Uterus (tissue), 4 donors: Measurements from ENCODE around the gene ACSS1. TPM values are rescaled to one million over a fixed set of nuclear protein-coding genes. Genes with fewer than 3 reads are reported as not detected.

Experiments
- DNase-seq, 2 donors: peaks; one replicate each; pipeline ENCODE4 v3.0.0-alpha.2; 2019 to 2020
- H3K27ac ChIP-seq, 2 donors: fragments of 200-600 bp; sonication (generic); 1 replicate in 1 of 2; 2 replicates in 1 of 2; pipeline ENCODE4 v1.5.1; 2016 to 2018
- H3K27me3 ChIP-seq, 2 donors: fragments of 200-600 bp; sonication (generic); one replicate each; pipeline ENCODE4 v1.5.1; 2018 to 2019; ENCODE audit warnings: control low read depth in 1 of 2
- H3K36me3 ChIP-seq, 2 donors: fragments of 200-600 bp; sonication (generic); one replicate each; pipeline ENCODE4 v1.5.1; 2019; ENCODE audit warnings: control low read depth in 1 of 2
- H3K4me1 ChIP-seq, 2 donors: fragments of 200-600 bp; sonication (generic); one replicate each; pipeline ENCODE4 v1.5.1; 2018 to 2019; ENCODE audit warnings: control low read depth in 1 of 2
- H3K4me3 ChIP-seq, 2 donors: fragments of 200-600 bp; sonication (generic); 1 replicate in 1 of 2; 2 replicates in 1 of 2; pipeline ENCODE4 v1.5.1; 2018 to 2019; ENCODE audit warnings: mild to moderate bottlenecking in 1 of 2
- H3K9me3 ChIP-seq, 2 donors: fragments of 200-600 bp; sonication (generic); one replicate each; pipeline ENCODE4 v1.5.1; 2019; ENCODE audit warnings: control low read depth in 1 of 2
- CTCF ChIP-seq, 4 experiments: fragments of 200-600 bp in 2 of 4; fragments of 450-650 bp in 2 of 4; sonication (generic) in 2 of 4; IDR thresholded peaks; one replicate each; pipeline ENCODE4 v1.5.1; 2016 to 2019; ENCODE audit warnings: antibody characterized with exemption in 4 of 4, mild to moderate bottlenecking in 2 of 4, moderate library complexity in 1 of 4
- POLR2A ChIP-seq, 2 donors: fragments of 450-650 bp; IDR thresholded peaks; one replicate each; pipeline ENCODE4 v1.6.1; 2016; ENCODE audit warnings: antibody characterized with exemption in 2 of 2, mild to moderate bottlenecking in 1 of 2, moderate library complexity in 1 of 2
- intact Hi-C: fragments of 100-400 bp; cut with DNase I; formaldehyde crosslinking; loops from one replicate; pipeline ENCODE4 v1.15.1; 2023; ENCODE audit warnings: low total_unique reads
- total RNA-seq, 4 donors: library from RNA; depleted of rRNA in 3 of 4; stranded (reverse); fragments of >200 nt in 3 of 4; gene quantifications; one replicate each; pipeline versions ENCODE4 v1.1.0 to v1.2.4, GENCODE V29; 2014 to 2023
- donor health status: DM: yes; HTN: yes; CAD: no.

Gene ACSS1
- total RNA-seq, 4 donors from 2014 or later, result 11.8 to 35.1 (median 23.1) TPM

GRCh38 chr20:24963672-24964505, 94.0 kb downstream of the ACSS1 start:
- no peaks in the 10 kb centered on the region for H3K4me1 ChIP-seq
- H3K36me3 ChIP-seq, result no peaks in the 10 kb centered on the region
- no peak for DNase-seq
- intact Hi-C loops, result no loop called here
- no peak for TF ChIP-seq CTCF (IDR thresholded peaks at IDR 0.05)
- TF ChIP-seq POLR2A (IDR thresholded peaks at IDR 0.05), result no peak
- H3K4me3 ChIP-seq, result no peak overlapping the region
- no peak overlapping the region for H3K27ac ChIP-seq
- no peaks in the 10 kb centered on the region for H3K27me3 ChIP-seq
- no peaks in the 10 kb centered on the region for H3K9me3 ChIP-seq

GRCh38 chr20:24962510-24962909, 95.4 kb downstream of the ACSS1 start:
- no peak for DNase-seq
- no peaks in the 10 kb centered on the region for H3K9me3 ChIP-seq
- intact Hi-C loops, result no loop called here
- H3K27ac ChIP-seq, result no peak overlapping the region
- H3K36me3 ChIP-seq, result no peaks in the 10 kb centered on the region
- TF ChIP-seq CTCF (IDR thresholded peaks at IDR 0.05) (no peak), POLR2A (IDR thresholded peaks at IDR 0.05) (no peak)
- H3K4me1 ChIP-seq, result no peaks in the 10 kb centered on the region
- no peak overlapping the region for H3K4me3 ChIP-seq
- H3K27me3 ChIP-seq, result no peaks in the 10 kb centered on the region

GRCh38 chr20:24962182-24962492, 95.8 kb downstream of the ACSS1 start:
- no peak for DNase-seq
- intact Hi-C loops, result no loop called here
- no peak overlapping the region for H3K27ac ChIP-seq
- H3K27me3 ChIP-seq, result no peaks in the 10 kb centered on the region
- no peaks in the 10 kb centered on the region for H3K36me3 ChIP-seq
- TF ChIP-seq CTCF (IDR thresholded peaks at IDR 0.05), result no peak
- no peak for TF ChIP-seq POLR2A (IDR thresholded peaks at IDR 0.05)
- H3K4me3 ChIP-seq, result no peak overlapping the region
- H3K4me1 ChIP-seq, result no peaks in the 10 kb centered on the region
- no peaks in the 10 kb centered on the region for H3K9me3 ChIP-seq

DNA sequence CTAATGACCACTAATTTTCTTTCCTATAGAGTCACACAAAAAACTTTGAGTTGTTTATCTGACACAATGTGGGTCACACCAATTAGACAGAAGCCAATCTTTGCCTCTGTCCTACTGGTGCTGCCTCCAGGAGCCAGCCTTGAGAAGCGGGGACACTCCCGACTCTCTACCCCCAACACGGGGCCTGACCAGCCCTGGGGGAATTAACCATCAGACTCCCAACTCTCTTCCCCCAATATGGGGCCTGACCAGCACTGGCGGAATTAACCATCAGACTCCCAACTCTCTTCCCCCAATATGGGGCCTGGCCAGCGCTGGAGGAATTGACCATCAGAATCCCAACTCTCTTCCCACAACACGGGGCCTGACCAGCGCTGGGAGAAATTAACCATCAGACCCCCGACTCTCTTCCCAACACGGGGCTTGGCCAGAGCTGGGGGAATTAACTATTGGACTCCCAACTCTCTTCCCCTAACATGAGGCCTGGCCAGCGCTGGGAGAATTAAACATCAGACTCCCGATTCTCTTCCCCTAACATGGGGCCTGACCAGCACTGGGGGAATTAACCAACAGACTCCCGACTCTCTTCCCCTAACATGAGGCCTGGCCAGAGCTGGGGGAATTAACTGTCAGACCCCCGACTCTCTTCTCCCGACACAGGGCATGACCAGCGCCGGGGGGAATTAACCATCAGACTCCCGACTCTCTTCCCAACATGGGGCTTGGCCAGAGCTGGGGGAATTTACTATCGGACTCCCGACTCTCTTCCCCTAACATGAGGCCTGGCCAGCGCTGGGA, 96.4 kb downstream of the ACSS1 start:
- no peak for TF ChIP-seq POLR2A (IDR thresholded peaks at IDR 0.05)
- TF ChIP-seq CTCF (IDR thresholded peaks at IDR 0.05), result no peak
- Histone ChIP-seq H3K4me1 (no peaks in the 10 kb centered on the region), H3K4me3 (no peak overlapping the region), H3K27ac (no peak overlapping the region), H3K36me3 (no peaks in the 10 kb centered on the region), H3K27me3 (no peaks in the 10 kb centered on the region), H3K9me3 (no peaks in the 10 kb centered on the region)
- intact Hi-C loops, result no loop called here
- DNase-seq, result no peak

DNA sequence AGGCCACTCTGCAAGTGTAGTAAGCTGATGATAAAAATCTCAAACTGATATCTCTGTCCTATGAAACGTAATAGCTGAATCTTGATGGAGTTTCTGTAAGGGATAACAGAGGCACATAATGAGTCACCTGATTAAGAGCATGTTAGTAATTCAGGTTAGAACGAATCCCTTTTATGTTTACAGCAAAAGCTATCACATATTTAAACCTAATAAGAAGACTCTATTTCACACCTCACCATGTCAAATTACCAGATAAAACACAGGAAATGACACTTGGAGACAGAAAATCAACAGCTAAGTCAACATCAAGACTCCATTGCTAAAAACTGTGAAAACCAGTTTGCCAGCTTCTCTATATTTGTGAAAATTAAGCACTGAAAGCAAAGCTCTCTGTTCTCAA, 97.1 kb downstream of the ACSS1 start:
- TF ChIP-seq POLR2A (IDR thresholded peaks at IDR 0.05), result no peak
- no peak for TF ChIP-seq CTCF (IDR thresholded peaks at IDR 0.05)
- Histone ChIP-seq H3K27me3 (no peaks in the 10 kb centered on the region), H3K36me3 (no peaks in the 10 kb centered on the region), H3K9me3 (no peaks in the 10 kb centered on the region), H3K27ac (no peak overlapping the region), H3K4me1 (no peaks in the 10 kb centered on the region), H3K4me3 (no peak overlapping the region)
- intact Hi-C loops, result no loop called here
- DNase-seq, result no peak
